ENCODE measurements around the gene KLHL3. TPM values are rescaled to one million over a fixed set of nuclear protein-coding genes. Genes with fewer than 3 reads are reported as not detected.

KLHL3 gene
- total and polyA plus RNA-seq, 9 of the 15 experiments (the other 6 are each of a cell fraction or from before 2014, with no cell fraction given): under 0.01 to 1.5 (median 0.22) TPM

DNA sequence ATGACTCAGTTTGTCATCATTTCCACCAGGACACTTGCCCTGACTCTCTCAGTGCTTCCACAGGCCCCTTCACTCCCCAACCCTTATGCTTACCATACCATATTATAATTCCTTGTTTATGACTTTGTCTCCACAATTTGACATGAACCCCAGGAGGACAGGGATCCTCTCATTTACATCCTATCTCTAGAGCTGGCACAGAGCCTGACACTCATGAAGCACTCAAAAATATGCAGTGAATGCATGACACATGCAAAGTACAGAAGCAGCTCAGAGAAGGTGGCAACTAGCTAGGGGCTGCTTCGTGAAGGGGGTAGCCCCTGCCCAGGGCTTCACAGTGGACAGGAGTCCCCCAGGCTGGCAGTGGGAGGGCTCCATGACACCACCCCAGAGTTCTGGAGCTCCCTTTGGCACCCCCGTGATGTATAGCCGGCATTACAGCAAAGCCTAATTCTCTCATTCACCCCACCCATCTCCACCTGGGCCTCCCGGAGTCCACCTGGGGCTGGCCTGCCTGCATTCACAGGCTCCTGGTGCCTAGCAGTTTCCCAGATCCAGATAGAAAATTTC lies 124.8 kb downstream of the KLHL3 start:
- 0% methylated on average over 4 of the region's 4 CpGs for WGBS (ENCODE audit: insufficient coverage, low coverage, missing lambda C conversion rate)
- H3K4me1 ChIP-seq (replicated peaks in 1 of 2; ENCODE audit: control insufficient read depth in 2 of 2, insufficient read depth in 2 of 2, low read length in 2 of 2): no peaks in the 10 kb centered on the region
- no peak overlapping the region for H3K9ac ChIP-seq (ENCODE audit: insufficient read depth in 1 of 2, low read depth in 2 of 2, low read length in 2 of 2)
- H3K9me1 ChIP-seq (ENCODE audit: control insufficient read depth, insufficient read depth, low read length): no peaks in the 10 kb centered on the region
- no peak overlapping the region for H3K27ac ChIP-seq (ENCODE audit: extremely low read depth, low read depth, low read length)
- no peak overlapping the region for H2AFZ ChIP-seq (ENCODE audit: low read depth, low read length)
- H3K79me2 ChIP-seq (ENCODE audit: control insufficient read depth, insufficient read depth, low read length): no peaks in the 10 kb centered on the region
- H3K9me3 ChIP-seq (replicated peaks; ENCODE audit: control insufficient read depth, insufficient read depth, low read depth, low read length): no peaks in the 10 kb centered on the region
- ChIA-PET POLR2A (interaction anchor here (0.5 kb wide), 1 partner anchor 172 kb away, joined by 3 read pairs; no protein-coding TSS in a partner anchor), CTCF (ENCODE audit: low intra/inter-chr PET ratio) (no interaction called here)
- no peak for DNase-seq (ENCODE audit: extremely low read depth in 1 of 4, low spot score in 3 of 4)
- no peak for FAIRE-seq
- ATAC-seq: no peak
- no TSS peak for BruUV-seq (replicated peaks)
- H4K20me1 ChIP-seq (replicated peaks; ENCODE audit: control insufficient read depth, insufficient read depth, low read length): peaks cover 7% of the 10 kb centered on the region; the same call in 1 of the 2 replicates
- intact Hi-C loops (cut with micrococcal nuclease): no loop called here
- no peak overlapping the region for H3K4me2 ChIP-seq (ENCODE audit: insufficient read depth, low read length)
- H3K27me3 ChIP-seq (ENCODE audit: control insufficient read depth in 2 of 2, insufficient read depth in 2 of 2, low read length in 2 of 2): peaks cover 6 to 29% of the 10 kb centered on the region in 2 experiments; a peak in 4 of 5 replicates
- in situ Hi-C loops (cut with MboI): no loop called here
- no peaks in the 10 kb centered on the region for H3K36me3 ChIP-seq (ENCODE audit: control insufficient read depth, insufficient read depth, low read length)
- no peak overlapping the region for H3K4me3 ChIP-seq
- TF ChIP-seq, protein P1, sequence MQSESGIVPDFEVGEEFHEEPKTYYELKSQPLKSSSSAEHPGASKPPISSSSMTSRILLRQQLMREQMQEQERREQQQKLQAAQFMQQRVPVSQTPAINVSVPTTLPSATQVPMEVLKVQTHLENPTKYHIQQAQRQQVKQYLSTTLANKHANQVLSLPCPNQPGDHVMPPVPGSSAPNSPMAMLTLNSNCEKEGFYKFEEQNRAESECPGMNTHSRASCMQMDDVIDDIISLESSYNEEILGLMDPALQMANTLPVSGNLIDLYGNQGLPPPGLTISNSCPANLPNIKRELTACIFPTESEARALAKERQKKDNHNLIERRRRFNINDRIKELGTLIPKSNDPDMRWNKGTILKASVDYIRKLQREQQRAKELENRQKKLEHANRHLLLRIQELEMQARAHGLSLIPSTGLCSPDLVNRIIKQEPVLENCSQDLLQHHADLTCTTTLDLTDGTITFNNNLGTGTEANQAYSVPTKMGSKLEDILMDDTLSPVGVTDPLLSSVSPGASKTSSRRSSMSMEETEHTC (IDR thresholded peaks at IDR 0.05): no peak
- TF ChIP-seq, protein P2, sequence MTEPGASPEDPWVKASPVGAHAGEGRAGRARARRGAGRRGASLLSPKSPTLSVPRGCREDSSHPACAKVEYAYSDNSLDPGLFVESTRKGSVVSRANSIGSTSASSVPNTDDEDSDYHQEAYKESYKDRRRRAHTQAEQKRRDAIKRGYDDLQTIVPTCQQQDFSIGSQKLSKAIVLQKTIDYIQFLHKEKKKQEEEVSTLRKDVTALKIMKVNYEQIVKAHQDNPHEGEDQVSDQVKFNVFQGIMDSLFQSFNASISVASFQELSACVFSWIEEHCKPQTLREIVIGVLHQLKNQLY (CRISPR knock-in tag; conservative IDR thresholded peaks at IDR 0.05): no peak
- TF ChIP-seq, protein P3, sequence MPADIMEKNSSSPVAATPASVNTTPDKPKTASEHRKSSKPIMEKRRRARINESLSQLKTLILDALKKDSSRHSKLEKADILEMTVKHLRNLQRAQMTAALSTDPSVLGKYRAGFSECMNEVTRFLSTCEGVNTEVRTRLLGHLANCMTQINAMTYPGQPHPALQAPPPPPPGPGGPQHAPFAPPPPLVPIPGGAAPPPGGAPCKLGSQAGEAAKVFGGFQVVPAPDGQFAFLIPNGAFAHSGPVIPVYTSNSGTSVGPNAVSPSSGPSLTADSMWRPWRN (IDR thresholded peaks at IDR 0.05; ENCODE audit: low read depth): no peak
- TF ChIP-seq, protein P4, sequence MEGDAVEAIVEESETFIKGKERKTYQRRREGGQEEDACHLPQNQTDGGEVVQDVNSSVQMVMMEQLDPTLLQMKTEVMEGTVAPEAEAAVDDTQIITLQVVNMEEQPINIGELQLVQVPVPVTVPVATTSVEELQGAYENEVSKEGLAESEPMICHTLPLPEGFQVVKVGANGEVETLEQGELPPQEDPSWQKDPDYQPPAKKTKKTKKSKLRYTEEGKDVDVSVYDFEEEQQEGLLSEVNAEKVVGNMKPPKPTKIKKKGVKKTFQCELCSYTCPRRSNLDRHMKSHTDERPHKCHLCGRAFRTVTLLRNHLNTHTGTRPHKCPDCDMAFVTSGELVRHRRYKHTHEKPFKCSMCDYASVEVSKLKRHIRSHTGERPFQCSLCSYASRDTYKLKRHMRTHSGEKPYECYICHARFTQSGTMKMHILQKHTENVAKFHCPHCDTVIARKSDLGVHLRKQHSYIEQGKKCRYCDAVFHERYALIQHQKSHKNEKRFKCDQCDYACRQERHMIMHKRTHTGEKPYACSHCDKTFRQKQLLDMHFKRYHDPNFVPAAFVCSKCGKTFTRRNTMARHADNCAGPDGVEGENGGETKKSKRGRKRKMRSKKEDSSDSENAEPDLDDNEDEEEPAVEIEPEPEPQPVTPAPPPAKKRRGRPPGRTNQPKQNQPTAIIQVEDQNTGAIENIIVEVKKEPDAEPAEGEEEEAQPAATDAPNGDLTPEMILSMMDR (IDR thresholded peaks at IDR 0.05 in 2 of 3, conservative IDR thresholded peaks at IDR 0.05 in 1 of 3; ENCODE audit: insufficient read depth in 2 of 3, low read depth in 1 of 3, low read length in 3 of 3): no peak
- no peak for TF ChIP-seq POLR2G (IDR thresholded peaks at IDR 0.05; ENCODE audit: low read depth, low read length)
